ENCODE results near the gene GRK5. TPM values are rescaled to one million over a fixed set of nuclear protein-coding genes. Genes with fewer than 3 reads are reported as not detected.

GRK5 gene
- total and polyA plus RNA-seq, 4 donors, result 73.8 to 112 (median 101) TPM

DNA sequence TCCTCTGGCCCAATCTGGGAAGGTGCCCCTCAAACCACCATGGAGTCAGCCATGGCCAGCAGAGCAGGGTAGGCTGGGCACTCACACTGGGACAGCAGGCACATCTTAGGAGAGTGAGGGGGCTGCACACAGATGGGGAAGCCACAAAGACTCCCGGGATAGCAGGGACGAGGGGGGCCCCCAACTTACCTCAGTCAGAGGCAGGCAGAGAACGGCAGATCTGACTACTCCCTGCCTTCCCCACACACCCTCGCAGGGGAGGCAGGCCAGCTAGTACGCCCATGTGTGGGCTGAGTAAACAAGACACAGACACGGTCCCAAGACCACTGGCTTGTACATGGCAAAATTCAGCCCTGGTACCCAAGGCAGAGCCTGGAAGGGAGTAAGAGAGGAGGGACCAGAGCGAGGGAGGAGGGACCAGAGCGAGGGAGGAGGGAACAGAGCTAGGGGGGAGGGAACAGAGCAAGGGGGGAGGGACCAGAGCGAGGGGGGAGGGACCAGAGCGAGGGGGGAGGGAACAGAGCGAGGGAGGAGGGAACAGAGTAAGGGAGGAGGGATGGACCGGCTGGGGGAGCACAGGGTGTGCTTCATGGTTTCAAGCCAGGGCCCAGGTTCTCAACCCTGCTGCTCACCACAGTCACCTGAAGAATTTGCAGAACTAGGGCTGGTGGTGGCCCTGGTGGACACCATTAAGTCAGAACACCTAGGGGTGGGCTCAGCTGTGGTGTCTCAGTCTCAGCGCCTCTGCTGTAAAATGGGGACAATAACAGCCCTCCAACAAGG is 261.4 kb downstream of the GRK5 start:
- ATAC-seq (ENCODE audit: low FRiP score) (no peak), DNase-seq (no peak)
- 81% methylated on average over 13 of the region's 13 CpGs for WGBS, 2 donors
- H3K27ac ChIP-seq (ENCODE audit: low read depth in 1 of 2, low read length in 2 of 2), result no peak overlapping the region
- no peak overlapping the region for H3K4me3 ChIP-seq (ENCODE audit: low read length in 2 of 2)
- no peaks in the 10 kb centered on the region for H3K27me3 ChIP-seq (ENCODE audit: control insufficient read depth in 1 of 2, insufficient read depth in 2 of 2, low read length in 1 of 2)
- H3K4me1 ChIP-seq (ENCODE audit: control insufficient read depth in 1 of 2, insufficient read depth in 2 of 2, low read length in 2 of 2), result no peaks in the 10 kb centered on the region
- intact Hi-C loops (cut with DNase I), result no loop called here
- no peaks in the 10 kb centered on the region for H3K9me3 ChIP-seq (ENCODE audit: control insufficient read depth, low read length)
- no peaks in the 10 kb centered on the region for H3K36me3 ChIP-seq (ENCODE audit: control insufficient read depth in 1 of 2, insufficient read depth in 2 of 2, low read length in 1 of 2)

GRCh38 chr10:119469325-119469707 is 261.9 kb downstream of the GRK5 start:
- ATAC-seq (ENCODE audit: low FRiP score) (no peak), DNase-seq (no peak)
- no peaks in the 10 kb centered on the region for H3K27me3 ChIP-seq (ENCODE audit: control insufficient read depth in 1 of 2, insufficient read depth in 2 of 2, low read length in 1 of 2)
- no peaks in the 10 kb centered on the region for H3K9me3 ChIP-seq (ENCODE audit: control insufficient read depth, low read length)
- no peak overlapping the region for H3K4me3 ChIP-seq (ENCODE audit: low read length in 2 of 2)
- WGBS, 2 donors, result 96% methylated on average over 8 of the region's 8 CpGs
- no peaks in the 10 kb centered on the region for H3K36me3 ChIP-seq (ENCODE audit: control insufficient read depth in 1 of 2, insufficient read depth in 2 of 2, low read length in 1 of 2)
- no peaks in the 10 kb centered on the region for H3K4me1 ChIP-seq (ENCODE audit: control insufficient read depth in 1 of 2, insufficient read depth in 2 of 2, low read length in 2 of 2)
- intact Hi-C loops (cut with DNase I), result no loop called here
- H3K27ac ChIP-seq (ENCODE audit: low read depth in 1 of 2, low read length in 2 of 2), result no peak overlapping the region

DNA sequence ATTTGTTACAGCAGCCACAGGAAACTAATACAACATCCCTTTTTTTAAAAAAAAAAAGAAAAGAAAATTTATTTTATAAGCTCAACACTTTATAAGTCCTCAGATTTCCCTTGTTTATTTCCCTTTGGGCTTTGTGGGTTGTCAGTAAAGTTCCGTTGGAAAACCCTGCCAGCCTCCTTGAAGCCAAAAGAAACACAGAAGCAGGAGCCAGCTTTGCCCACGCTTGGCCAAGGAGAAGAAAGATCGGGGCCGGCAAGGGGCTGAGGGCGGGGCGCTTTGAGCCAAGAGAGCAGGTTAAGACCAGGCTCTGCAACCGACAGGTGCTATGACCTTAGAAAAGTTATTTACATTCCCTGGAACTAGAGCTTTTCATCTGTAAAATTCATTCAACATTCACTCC is 262.5 kb downstream of the GRK5 start:
- no peak for ATAC-seq (ENCODE audit: low FRiP score)
- no peak for DNase-seq
- no peaks in the 10 kb centered on the region for H3K27me3 ChIP-seq (ENCODE audit: control insufficient read depth in 1 of 2, insufficient read depth in 2 of 2, low read length in 1 of 2)
- H3K4me1 ChIP-seq (ENCODE audit: control insufficient read depth in 1 of 2, insufficient read depth in 2 of 2, low read length in 2 of 2), result no peaks in the 10 kb centered on the region
- intact Hi-C loops (cut with DNase I), result no loop called here
- no peaks in the 10 kb centered on the region for H3K36me3 ChIP-seq (ENCODE audit: control insufficient read depth in 1 of 2, insufficient read depth in 2 of 2, low read length in 1 of 2)
- 5 to 7% methylated on average over 7 of the region's 7 CpGs for WGBS, 2 donors
- no peak overlapping the region for H3K27ac ChIP-seq (ENCODE audit: low read depth in 1 of 2, low read length in 2 of 2)
- H3K9me3 ChIP-seq (ENCODE audit: control insufficient read depth, low read length), result no peaks in the 10 kb centered on the region
- no peak overlapping the region for H3K4me3 ChIP-seq (ENCODE audit: low read length in 2 of 2)

GRCh38 chr10:119470920-119471702 is 263.7 kb downstream of the GRK5 start:
- Histone ChIP-seq H3K4me1 (ENCODE audit: control insufficient read depth in 1 of 2, insufficient read depth in 2 of 2, low read length in 2 of 2) (no peaks in the 10 kb centered on the region), H3K9me3 (ENCODE audit: control insufficient read depth, low read length) (no peaks in the 10 kb centered on the region), H3K36me3 (ENCODE audit: control insufficient read depth in 1 of 2, insufficient read depth in 2 of 2, low read length in 1 of 2) (no peaks in the 10 kb centered on the region), H3K27ac (ENCODE audit: low read depth in 1 of 2, low read length in 2 of 2) (no peak overlapping the region), H3K4me3 (ENCODE audit: low read length in 2 of 2) (no peak overlapping the region), H3K27me3 (ENCODE audit: control insufficient read depth in 1 of 2, insufficient read depth in 2 of 2, low read length in 1 of 2) (no peaks in the 10 kb centered on the region)
- DNase-seq (no peak), ATAC-seq (ENCODE audit: low FRiP score) (no peak)
- WGBS, 2 donors, result 91 to 96% methylated on average over 3 of the region's 3 CpGs
- intact Hi-C loops (cut with DNase I), result no loop called here

DNA sequence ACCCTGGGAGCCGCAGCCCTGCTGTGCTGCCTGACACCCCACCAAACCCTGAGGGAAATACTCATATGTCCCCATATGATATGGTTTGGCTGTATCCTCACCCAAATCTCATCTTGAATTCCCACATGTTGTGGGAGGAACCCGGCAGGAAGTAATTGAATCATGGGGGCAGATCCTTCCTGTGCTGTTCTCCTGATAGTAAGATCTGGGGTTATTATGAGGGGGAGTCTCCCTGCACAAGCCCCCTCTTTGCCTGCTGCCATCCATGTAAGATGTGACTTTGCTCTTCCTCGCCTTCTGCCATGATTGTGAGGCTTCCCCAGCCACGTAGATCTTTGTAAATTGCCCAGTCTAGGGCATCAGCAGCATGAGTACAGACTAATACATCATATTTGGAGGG is 266.4 kb downstream of the GRK5 start:
- no peaks in the 10 kb centered on the region for H3K36me3 ChIP-seq (ENCODE audit: control insufficient read depth in 1 of 2, insufficient read depth in 2 of 2, low read length in 1 of 2)
- intact Hi-C loops (cut with DNase I), result no loop called here
- no peaks in the 10 kb centered on the region for H3K27me3 ChIP-seq (ENCODE audit: control insufficient read depth in 1 of 2, insufficient read depth in 2 of 2, low read length in 1 of 2)
- H3K4me3 ChIP-seq (ENCODE audit: low read length in 2 of 2), result no peak overlapping the region
- H3K9me3 ChIP-seq (ENCODE audit: control insufficient read depth, low read length), result no peaks in the 10 kb centered on the region
- H3K27ac ChIP-seq (ENCODE audit: low read depth in 1 of 2, low read length in 2 of 2), result no peak overlapping the region
- WGBS, 2 donors, result 93 to 97% methylated on average over 4 of the region's 4 CpGs
- no peaks in the 10 kb centered on the region for H3K4me1 ChIP-seq (ENCODE audit: control insufficient read depth in 1 of 2, insufficient read depth in 2 of 2, low read length in 2 of 2)
- ATAC-seq (ENCODE audit: low FRiP score), result no peak
- no peak for DNase-seq

DNA sequence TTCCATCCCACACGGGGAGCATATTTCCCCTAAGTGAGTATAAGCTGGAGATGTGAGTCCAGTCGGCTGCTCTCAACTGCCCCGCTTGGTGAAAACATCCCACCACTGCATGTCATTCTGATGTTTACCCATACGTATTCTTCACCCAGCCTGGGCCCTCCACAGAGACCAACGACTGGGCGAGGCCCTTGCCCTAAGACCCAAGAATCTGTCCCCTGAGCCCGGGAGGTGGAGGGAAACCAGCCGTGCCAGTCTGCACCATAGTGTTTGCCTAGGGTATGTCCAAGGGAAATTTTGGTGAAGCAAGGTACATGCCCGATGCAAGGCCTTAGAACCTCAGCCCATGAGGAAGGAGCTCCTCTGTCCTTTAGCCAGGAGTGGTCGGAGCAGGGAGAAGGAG is 267.2 kb downstream of the GRK5 start:
- no peak overlapping the region for H3K4me3 ChIP-seq (ENCODE audit: low read length in 2 of 2)
- intact Hi-C loops (cut with DNase I), result no loop called here
- H3K9me3 ChIP-seq (ENCODE audit: control insufficient read depth, low read length), result no peaks in the 10 kb centered on the region
- H3K4me1 ChIP-seq (ENCODE audit: control insufficient read depth in 1 of 2, insufficient read depth in 2 of 2, low read length in 2 of 2), result no peaks in the 10 kb centered on the region
- no peak overlapping the region for H3K27ac ChIP-seq (ENCODE audit: low read depth in 1 of 2, low read length in 2 of 2)
- DNase-seq, result no peak
- no peak for ATAC-seq (ENCODE audit: low FRiP score)
- H3K27me3 ChIP-seq (ENCODE audit: control insufficient read depth in 1 of 2, insufficient read depth in 2 of 2, low read length in 1 of 2), result no peaks in the 10 kb centered on the region
- WGBS, 2 donors, result 93 to 95% methylated on average over 10 of the region's 10 CpGs
- H3K36me3 ChIP-seq (ENCODE audit: control insufficient read depth in 1 of 2, insufficient read depth in 2 of 2, low read length in 1 of 2), result no peaks in the 10 kb centered on the region

GRCh38 chr10:119477444-119477843 is 270.1 kb downstream of the GRK5 start:
- Histone ChIP-seq H3K27me3 (ENCODE audit: control insufficient read depth in 1 of 2, insufficient read depth in 2 of 2, low read length in 1 of 2) (no peaks in the 10 kb centered on the region), H3K36me3 (ENCODE audit: control insufficient read depth in 1 of 2, insufficient read depth in 2 of 2, low read length in 1 of 2) (no peaks in the 10 kb centered on the region), H3K4me1 (ENCODE audit: control insufficient read depth in 1 of 2, insufficient read depth in 2 of 2, low read length in 2 of 2) (no peaks in the 10 kb centered on the region), H3K27ac (ENCODE audit: low read depth in 1 of 2, low read length in 2 of 2) (no peak overlapping the region), H3K4me3 (ENCODE audit: low read length in 2 of 2) (no peak overlapping the region), H3K9me3 (ENCODE audit: control insufficient read depth, low read length) (no peaks in the 10 kb centered on the region)
- DNase-seq (no peak), ATAC-seq (ENCODE audit: low FRiP score) (no peak)
- intact Hi-C loops (cut with DNase I), result no loop called here
- 88 to 92% methylated on average over 3 of the region's 3 CpGs for WGBS, 2 donors

- Histone ChIP-seq H3K27me3 (ENCODE audit: control insufficient read depth in 1 of 2, insufficient read depth in 2 of 2, low read length in 1 of 2) (no peaks in the 10 kb centered on the region), H3K9me3 (ENCODE audit: control insufficient read depth, low read length) (no peaks in the 10 kb centered on the region), H3K4me3 (ENCODE audit: low read length in 2 of 2) (no peak overlapping the region), H3K27ac (ENCODE audit: low read depth in 1 of 2, low read length in 2 of 2) (no peak overlapping the region), H3K36me3 (ENCODE audit: control insufficient read depth in 1 of 2, insufficient read depth in 2 of 2, low read length in 1 of 2) (no peaks in the 10 kb centered on the region), H3K4me1 (ENCODE audit: control insufficient read depth in 1 of 2, insufficient read depth in 2 of 2, low read length in 2 of 2) (no peaks in the 10 kb centered on the region)
- DNase-seq (no peak), ATAC-seq (ENCODE audit: low FRiP score) (no peak)
- intact Hi-C loops (cut with DNase I), result no loop called here
- 75% methylated on average over 8 of the region's 8 CpGs for whole genome bisulfite sequencing, 2 donors
These were observed 270.9 kb downstream of the GRK5 start for GRCh38 chr10:119478111-119478802.

Data from aorta (tissue), 5 donors.